ENCODE data around the gene EXOC3L1. TPM values are rescaled to one million over a fixed set of nuclear protein-coding genes. Genes with fewer than 3 reads are reported as not detected.

EXOC3L1 gene
- 0.69 and 1.3 TPM in 2 replicates for total RNA-seq

GRCh38 chr16:67190041-67190440, at the start of gene EXOC3L1:
Gene EXOC3L1, minus strand, starts transcription at chr16:67190136. Its CDS starts 460 bp downstream, at chr16:67189676.

DNA sequence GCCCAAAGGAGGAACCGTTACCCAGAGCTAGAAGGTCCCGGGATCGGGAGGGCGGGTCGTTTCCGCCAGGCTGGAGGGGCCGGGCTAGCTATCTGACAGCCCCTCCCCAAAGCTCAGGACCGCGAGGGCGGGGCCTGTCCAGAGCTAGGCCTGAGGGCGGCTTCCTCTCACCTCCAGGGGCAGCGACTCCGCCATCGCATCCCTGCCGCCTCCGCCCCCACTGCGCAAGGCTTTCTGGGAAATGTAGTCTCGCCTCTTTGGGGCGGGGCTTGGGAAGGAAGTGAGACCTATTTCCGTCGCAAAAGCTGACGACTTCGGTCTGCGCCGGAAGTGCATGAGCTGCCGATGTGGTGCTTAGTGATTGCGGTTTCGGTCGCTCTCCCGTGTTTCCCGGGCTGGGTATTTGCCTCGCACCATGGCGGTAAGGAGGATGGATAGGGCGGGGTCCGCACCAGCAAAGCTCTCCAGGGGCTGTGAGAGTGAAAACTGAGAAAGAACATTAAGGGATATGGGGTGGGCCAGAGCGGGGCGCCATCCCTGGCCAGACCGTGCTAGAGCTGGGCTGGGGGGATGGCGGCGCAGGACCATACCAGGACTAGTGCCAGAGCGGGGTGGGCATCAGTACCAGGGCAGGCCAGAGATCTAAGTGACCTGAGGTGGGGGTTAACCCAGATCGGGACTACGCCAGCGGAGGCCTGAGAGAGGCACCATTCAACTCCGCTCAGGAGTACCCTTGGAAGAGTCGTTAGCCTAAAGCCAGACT, 37.0 kb upstream of the EXOC3L1 start, which contains the start of gene TMEM208:
TMEM208 (plus strand) TSS at position 327 of the 763 bp plus-strand sequence; CDS start at position 416, 89 bp downstream.

DNA sequence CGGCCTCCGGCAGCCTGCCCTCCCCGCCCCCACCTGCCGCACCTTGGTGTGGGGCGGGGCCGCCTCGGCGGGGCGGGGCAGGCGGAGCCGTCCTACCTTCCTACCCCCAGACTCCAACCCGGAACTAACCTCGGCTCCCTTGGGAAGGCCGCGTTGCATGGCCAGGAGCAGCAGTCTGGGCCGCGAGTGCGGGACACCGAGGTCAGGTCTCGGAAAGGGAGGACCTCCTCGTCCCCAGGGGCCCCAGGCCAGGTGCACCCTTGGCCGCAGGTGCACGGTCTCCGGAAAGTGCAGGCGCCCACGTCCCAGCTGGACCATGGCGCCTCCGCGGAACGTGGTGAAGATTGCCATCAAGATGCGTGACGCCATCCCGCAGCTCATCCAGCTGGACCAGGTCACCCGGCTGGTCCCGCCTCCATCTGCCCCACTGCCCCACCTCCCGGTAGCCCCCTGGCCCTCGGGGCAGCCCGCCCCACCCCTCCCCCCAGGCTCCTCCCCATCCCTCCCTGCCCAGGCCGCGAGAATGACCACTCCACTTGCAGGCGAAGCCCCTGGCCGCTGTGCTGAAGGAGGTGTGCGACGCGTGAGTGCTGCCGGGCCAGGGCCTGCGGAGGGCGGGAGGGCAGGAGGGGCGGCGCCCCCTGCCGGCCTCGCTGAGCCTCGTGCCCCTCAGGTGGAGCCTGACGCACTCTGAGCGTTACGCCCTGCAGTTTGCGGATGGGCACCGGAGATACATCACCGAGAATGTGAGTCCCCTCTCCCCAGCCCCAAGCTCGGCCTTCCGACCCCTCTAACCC, 9.3 kb upstream of the EXOC3L1 start, which contains the start of gene ELMO3:
ELMO3 (plus strand) TSS at position 121 of the 797 bp plus-strand sequence; CDS start at position 317, 196 bp downstream.

GRCh38 chr16:67191995-67192681, 2.2 kb upstream of the EXOC3L1 start, which contains the start of gene E2F4:
Gene E2F4, plus strand, starts transcription at chr16:67192155. Its CDS starts 73 bp downstream, at chr16:67192228.

DNA sequence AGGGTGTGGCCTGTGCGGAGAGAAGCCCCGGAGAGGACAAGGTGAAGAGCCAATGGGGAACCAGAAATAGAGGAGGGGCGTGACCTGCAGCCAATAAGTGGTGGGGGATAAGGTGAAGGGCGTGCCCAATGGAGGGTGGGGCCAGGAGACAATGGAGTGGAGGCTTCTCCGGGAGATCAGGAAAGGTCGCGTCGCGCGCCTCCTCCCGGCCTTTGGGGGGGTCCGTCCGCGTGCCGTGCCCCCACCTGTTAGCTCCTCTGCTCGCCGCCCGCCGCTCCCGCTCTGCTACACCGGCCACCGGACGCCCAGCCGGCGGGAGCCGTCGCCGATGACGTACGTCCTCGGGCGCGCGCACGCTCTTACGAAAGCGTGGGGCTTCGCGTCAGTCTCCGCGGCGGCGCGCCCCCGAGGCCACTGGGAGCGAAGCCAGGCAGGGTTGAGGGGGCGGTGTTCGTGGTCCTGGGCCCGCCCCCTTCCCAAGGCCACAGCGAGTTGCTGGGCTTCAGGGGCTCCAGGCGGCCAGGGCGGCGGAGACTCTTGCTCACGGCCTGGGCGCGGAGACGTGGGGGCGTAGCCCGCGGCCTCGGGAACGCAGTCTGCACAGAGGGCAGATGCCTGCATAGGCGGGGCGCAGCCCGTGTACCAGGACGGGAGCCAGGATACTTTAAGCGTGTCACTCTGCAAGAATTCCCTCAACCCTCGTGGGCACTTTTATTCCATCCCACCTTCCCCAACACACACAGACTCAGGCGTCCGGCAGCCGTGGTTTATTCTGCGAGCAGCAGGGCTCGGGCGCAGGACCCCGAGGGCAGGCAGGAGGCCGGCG, 6.1 kb downstream of the EXOC3L1 start, which contains the start of gene MATCAP1:
MATCAP1 (minus strand) TSS at position 337 of the 826 bp plus-strand sequence. CDS start 3,353 bp downstream, outside the sequence.

GRCh38 chr16:67170168-67170948, 19.6 kb downstream of the EXOC3L1 start, which contains the start of gene NOL3:
Gene NOL3, plus strand, starts transcription at chr16:67170538.

DNA sequence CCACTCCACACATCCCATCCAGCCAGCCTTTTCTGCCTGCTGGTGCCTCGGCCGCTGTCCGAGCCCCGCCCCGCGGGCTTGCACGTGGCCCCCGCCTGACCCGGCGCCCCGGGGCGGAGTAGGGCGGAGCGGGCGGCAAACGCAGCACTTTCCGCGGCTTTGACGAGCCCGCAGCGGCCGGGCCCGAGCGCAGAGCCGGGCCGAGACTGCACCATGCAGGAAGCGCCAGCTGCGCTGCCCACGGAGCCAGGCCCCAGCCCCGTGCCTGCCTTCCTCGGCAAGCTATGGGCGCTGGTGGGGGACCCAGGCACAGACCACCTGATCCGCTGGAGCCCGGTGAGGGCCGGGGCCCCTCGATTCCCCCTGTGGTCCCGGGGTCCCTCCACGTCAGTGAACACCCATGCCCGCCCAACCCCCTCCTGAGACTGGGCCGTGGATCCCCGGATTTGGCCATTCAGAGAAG, 25.3 kb downstream of the EXOC3L1 start, which contains the start of gene HSF4:
HSF4 (plus strand) TSS at position 147 of the 463 bp plus-strand sequence; CDS start at position 214, 67 bp downstream.

DNA sequence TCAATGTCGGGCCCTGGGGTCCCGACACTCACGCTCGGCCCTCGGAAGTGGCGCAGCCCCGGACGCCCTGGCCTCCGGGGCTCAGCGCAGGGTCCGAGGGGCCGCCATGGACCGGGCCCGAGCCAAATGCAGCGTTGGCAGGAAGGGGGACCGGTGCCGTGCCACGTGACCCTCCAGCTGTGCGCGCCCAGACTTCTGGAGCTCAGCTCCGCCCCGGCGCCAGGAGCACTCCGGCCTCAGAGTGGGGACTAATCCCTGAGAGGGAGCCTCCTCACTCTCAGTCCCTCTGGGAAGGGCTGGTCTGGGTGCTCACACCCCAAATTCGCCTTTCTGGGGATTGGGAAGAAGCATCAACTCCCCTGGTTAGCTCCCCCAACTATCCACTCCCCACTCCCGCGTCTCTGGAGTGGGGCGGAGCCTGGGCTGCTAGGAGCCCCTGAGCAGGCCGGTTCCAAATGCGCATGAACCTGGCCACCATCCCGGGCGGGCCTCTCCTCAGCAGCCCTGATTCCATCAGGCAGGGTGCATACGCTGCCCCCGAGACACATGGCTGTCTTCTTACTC, 39.0 kb downstream of the EXOC3L1 start, which contains the start of gene B3GNT9:
B3GNT9 (minus strand) TSS at position 166 of the 564 bp plus-strand sequence. CDS start 513 bp downstream, outside the sequence.

Other genes starting within 250 kb of the EXOC3L1 start
- gene CES3, start 228.9 kb downstream of the EXOC3L1 start, total RNA-seq: not detected in 2 replicates
- gene CES4A, start 201.5 kb downstream of the EXOC3L1 start, total RNA-seq: 2.2 and 4.4 TPM in 2 replicates
- gene CBFB, start 161.0 kb downstream of the EXOC3L1 start, total RNA-seq: 28.8 and 34.8 TPM in 2 replicates
- 9.5 and 15.7 TPM in 2 replicates for gene PHAF1, start 80.2 kb downstream of the EXOC3L1 start, total RNA-seq
- 59.2 and 71.5 TPM in 2 replicates for gene B3GNT9, start 39.1 kb downstream of the EXOC3L1 start, total RNA-seq
- gene TRADD, start 30.2 kb downstream of the EXOC3L1 start, total RNA-seq: 25.2 and 28.0 TPM in 2 replicates
- gene FBXL8, start 30.2 kb downstream of the EXOC3L1 start, total RNA-seq: 17.1 and 20.8 TPM in 2 replicates
- 5.3 and 7.7 TPM in 2 replicates for gene HSF4, start 25.4 kb downstream of the EXOC3L1 start, total RNA-seq
- gene NOL3, start 19.6 kb downstream of the EXOC3L1 start, total RNA-seq: 20.3 and 26.3 TPM in 2 replicates
- gene MATCAP1, start 6.2 kb downstream of the EXOC3L1 start, total RNA-seq: 8.7 and 16.3 TPM in 2 replicates
- 49.0 and 49.8 TPM in 2 replicates for gene E2F4, start 2.0 kb upstream of the EXOC3L1 start, total RNA-seq
- 0.06 and 0.83 TPM in 2 replicates for gene ELMO3, start 9.0 kb upstream of the EXOC3L1 start, total RNA-seq
- 33.8 and 46.5 TPM in 2 replicates for gene TMEM208, start 37.0 kb upstream of the EXOC3L1 start, total RNA-seq
- gene FHOD1, start 57.3 kb upstream of the EXOC3L1 start, total RNA-seq: 18.8 and 22.7 TPM in 2 replicates
- 0.05 and 0.56 TPM in 2 replicates for gene SLC9A5, start 58.8 kb upstream of the EXOC3L1 start, total RNA-seq
- 6.8 and 13.0 TPM in 2 replicates for gene PLEKHG4, start 89.4 kb upstream of the EXOC3L1 start, total RNA-seq
- gene KCTD19, start 136.6 kb upstream of the EXOC3L1 start, total RNA-seq: not detected in 2 replicates
- gene LRRC36, start 136.7 kb upstream of the EXOC3L1 start, total RNA-seq: not detected in 2 replicates
- gene TPPP3, start 203.4 kb upstream of the EXOC3L1 start, total RNA-seq: not detected in 2 replicates
- 8.8 and 11.4 TPM in 2 replicates for gene ZDHHC1, start 226.3 kb upstream of the EXOC3L1 start, total RNA-seq
- gene HSD11B2, start 241.0 kb upstream of the EXOC3L1 start, total RNA-seq: 0.93 and 2.0 TPM in 2 replicates